Measurements from ENCODE around the gene EPRS1.
"Not testable (repeated sequence)": the region's sequence is repeated elsewhere in the genome, so short reads cannot be mapped to it uniquely, and the experiment has no call there.

EPRS1 gene

DNA sequence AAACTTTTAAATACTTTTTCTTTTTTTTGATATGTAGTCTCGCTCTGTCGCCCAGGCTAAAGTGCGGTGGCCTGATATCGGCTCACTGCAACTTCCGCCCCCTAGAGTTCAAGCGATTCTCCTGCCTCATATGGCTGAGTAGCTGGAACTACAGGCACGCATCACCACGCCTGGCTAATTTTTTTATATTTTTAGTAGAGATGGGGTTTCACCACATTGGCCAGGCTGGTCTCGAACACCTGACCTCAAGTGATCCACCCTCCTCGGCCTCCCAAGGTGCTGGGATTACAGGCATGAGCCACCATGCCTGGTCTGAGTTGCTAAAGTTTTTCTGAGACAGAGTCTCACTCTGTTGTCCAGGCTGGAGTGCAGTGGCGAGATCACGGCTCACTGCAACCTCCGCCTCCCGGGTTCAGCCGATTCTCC is 40.0 kb upstream of the EPRS1 start:
- not testable (repeated sequence) for H3K9me3 ChIP-seq; H3K36me3 ChIP-seq; H3K4me3 ChIP-seq (ENCODE audit: low read depth, low read length); H3K27me3 ChIP-seq; H3K4me1 ChIP-seq; DNase-seq
- TF ChIP-seq, protein P1, sequence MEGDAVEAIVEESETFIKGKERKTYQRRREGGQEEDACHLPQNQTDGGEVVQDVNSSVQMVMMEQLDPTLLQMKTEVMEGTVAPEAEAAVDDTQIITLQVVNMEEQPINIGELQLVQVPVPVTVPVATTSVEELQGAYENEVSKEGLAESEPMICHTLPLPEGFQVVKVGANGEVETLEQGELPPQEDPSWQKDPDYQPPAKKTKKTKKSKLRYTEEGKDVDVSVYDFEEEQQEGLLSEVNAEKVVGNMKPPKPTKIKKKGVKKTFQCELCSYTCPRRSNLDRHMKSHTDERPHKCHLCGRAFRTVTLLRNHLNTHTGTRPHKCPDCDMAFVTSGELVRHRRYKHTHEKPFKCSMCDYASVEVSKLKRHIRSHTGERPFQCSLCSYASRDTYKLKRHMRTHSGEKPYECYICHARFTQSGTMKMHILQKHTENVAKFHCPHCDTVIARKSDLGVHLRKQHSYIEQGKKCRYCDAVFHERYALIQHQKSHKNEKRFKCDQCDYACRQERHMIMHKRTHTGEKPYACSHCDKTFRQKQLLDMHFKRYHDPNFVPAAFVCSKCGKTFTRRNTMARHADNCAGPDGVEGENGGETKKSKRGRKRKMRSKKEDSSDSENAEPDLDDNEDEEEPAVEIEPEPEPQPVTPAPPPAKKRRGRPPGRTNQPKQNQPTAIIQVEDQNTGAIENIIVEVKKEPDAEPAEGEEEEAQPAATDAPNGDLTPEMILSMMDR (IDR thresholded peaks at IDR 0.05; ENCODE audit: low read depth, low read length), result peak; percentile 24

DNA sequence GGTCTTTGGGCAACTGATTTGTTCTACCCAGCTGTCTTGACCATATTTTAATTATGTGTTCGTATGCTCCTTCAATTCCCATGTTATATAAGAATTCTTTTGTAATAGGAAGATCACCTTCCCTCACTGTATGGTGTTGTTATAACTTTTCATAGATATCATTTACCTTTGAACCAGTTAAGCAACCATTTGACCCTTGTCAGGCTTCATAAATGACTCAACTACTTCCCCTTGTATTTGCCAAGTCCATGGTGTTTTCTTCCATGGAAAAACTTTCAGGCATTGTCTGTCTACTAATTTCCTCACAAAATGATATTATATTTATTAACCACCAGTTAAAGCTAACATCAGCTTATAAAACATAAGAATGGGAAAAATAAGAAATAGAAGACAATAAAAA is 38.2 kb upstream of the EPRS1 start:
- H3K9me3 ChIP-seq, result no peaks in the 10 kb centered on the region
- DNase-seq, result no peak
- H3K27me3 ChIP-seq, result no peaks in the 10 kb centered on the region
- TF ChIP-seq, protein P1 (IDR thresholded peaks at IDR 0.05; ENCODE audit: low read depth, low read length), result no peak
- H3K4me1 ChIP-seq, result no peaks in the 10 kb centered on the region
- no peaks in the 10 kb centered on the region; the same call in 1 of the 2 replicates for H3K36me3 ChIP-seq
- H3K4me3 ChIP-seq (ENCODE audit: low read depth, low read length), result no peak overlapping the region

DNA sequence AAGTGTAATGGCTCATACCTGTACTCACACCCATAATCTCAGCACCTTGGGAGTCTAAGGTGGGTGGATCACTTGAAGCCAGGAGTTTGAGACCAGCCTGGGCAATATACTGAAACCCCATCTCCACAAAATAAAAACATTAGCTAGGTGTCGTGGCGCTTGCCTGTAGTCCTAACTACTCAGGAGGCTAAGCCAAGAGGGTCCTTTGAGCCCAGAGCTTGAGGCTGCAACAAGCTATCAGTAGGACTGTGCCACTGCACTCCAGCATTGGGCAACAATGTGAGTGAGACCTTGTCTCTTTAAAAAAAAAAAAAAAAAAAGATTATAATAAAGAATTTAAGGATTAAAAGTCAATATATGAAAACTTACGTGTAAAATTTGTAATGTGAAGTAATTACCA is 31.6 kb upstream of the EPRS1 start:
- no peak for DNase-seq
- Histone ChIP-seq H3K9me3 (no peaks in the 10 kb centered on the region), H3K36me3 (peaks cover 6% of the 10 kb centered on the region), H3K4me3 (ENCODE audit: low read depth, low read length) (no peak overlapping the region), H3K4me1 (no peaks in the 10 kb centered on the region), H3K27me3 (no peaks in the 10 kb centered on the region)
- TF ChIP-seq, protein P1 (IDR thresholded peaks at IDR 0.05; ENCODE audit: low read depth, low read length), result no peak

DNA sequence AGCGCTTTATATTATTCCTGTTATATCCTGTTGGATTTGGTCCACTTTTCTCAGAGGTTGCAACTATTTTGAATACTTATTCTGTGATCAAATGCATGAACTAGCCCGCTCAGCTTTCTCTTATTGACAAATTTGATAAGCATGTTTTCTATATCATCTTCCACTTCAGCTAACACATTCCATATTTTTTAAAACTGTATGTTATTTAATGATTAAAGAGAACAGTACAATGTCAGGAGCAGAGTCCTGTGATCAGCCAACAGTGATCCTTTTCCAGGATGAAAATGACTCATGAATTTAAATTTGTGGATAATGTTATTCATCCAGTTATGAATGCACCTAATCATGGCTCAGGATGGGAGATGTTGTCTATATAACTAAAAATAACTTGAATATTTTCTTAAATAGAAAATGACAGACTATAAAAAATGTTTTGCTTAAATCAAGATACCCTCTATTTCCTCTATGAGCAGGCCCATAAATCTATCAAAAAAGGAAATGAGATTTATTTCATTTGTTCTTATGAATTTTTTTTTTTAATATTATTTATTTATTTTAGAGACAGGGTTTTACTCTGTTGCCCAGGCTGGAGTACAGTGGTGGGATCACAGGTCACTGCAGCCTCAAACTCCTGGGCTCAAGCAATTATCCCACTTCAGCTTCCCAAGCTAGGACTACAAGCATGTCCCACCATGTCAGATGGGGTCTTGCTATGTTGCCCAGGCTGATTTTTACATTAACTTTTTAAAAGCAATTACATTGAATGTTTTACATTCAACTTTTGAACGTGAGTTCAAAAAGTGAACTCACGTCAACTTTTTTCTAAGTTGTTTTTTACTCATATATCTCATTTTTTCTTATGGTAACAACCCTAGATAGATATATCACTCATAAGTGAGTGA is 30.8 kb upstream of the EPRS1 start:
- no peaks in the 10 kb centered on the region for H3K4me1 ChIP-seq
- TF ChIP-seq, protein P1 (IDR thresholded peaks at IDR 0.05; ENCODE audit: low read depth, low read length), result no peak
- H3K4me3 ChIP-seq (ENCODE audit: low read depth, low read length), result no peak overlapping the region
- H3K9me3 ChIP-seq, result no peaks in the 10 kb centered on the region
- no peak for DNase-seq
- H3K27me3 ChIP-seq, result no peaks in the 10 kb centered on the region
- H3K36me3 ChIP-seq, result peaks cover 14% of the 10 kb centered on the region

DNA sequence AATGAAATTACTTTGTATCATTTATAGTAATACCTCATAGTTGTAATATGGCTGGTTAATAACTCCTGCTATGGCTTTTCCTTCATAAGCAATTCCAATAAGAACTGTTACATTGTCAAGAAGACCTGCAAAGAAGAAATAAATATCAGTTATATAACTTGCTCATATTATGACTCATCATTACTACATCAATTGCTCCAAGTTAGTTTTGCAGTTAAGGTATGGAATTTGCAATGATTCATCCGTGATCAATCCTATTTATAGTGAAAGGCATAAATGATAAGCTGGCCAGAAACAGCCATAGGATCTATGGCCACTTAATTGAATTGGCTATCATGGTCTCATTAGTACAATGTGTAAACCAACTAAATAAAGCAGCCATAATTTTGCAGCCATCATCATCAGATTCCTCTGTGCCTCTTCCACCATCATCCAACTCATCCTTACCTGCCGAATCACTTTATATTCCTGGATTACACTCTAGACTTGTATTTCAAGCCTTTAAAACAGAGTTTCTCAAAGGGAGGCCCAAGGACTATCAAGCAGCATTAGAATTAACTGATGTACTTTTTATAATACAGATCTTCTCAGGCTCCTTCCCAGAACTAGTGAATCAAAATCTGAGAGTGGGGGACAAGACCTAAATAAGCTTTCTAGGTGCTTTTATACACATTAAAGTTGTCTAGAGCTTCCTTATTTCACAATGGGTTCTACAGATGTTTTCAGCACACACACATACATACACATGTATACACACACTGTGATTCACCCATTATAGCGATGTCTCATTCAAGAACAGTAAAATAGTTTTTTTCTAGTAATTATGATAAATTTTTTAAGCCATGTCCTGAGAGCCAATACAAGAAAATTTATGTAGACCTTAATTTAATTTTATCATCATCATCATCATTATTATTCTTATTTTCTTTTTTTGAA is 21.2 kb upstream of the EPRS1 start:
- Histone ChIP-seq H3K36me3 (peaks cover 26% of the 10 kb centered on the region), H3K4me3 (ENCODE audit: low read depth, low read length) (no peak overlapping the region), H3K4me1 (no peaks in the 10 kb centered on the region), H3K9me3 (no peaks in the 10 kb centered on the region), H3K27me3 (no peaks in the 10 kb centered on the region; the same call in 1 of the 2 replicates)
- TF ChIP-seq, protein P1 (IDR thresholded peaks at IDR 0.05; ENCODE audit: low read depth, low read length), result no peak
- DNase-seq, result no peak

Measured in BE2C (cell line).